ENCODE results near the gene STXBP4. TPM values are rescaled to one million over a fixed set of nuclear protein-coding genes. Genes with fewer than 3 reads are reported as not detected.

STXBP4 gene
- total RNA-seq, 1 donor from 2014 or later = 9.4 TPM

DNA sequence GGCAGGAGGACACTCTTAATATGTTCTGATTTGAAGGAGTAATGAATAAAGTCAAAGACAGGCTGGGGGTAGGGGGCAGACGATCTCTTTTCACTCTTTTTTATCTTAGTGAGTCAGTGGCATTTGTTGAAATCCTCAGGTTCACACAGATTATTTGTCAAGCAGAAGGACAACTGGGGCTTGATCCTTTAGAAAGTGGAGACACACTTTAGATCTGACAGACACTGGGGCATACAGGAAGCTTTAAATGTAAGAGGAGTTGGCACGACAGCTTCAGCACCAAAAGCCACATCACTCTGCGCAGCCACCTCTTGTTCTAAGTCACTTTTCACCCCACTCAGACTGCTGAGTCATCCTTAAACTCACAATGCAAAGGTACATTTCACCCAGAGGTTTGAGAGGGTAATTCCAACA lies 121.5 kb downstream of the STXBP4 start:
- H3K27ac ChIP-seq (ENCODE audit: low read depth, low read length) = no peak overlapping the region
- H3K27me3 ChIP-seq (ENCODE audit: control insufficient read depth in 3 of 3, insufficient read depth in 3 of 3, low read length in 3 of 3) = no peaks in the 10 kb centered on the region
- H3K9ac ChIP-seq (ENCODE audit: low read depth in 1 of 3, low read length in 3 of 3) = no peak overlapping the region
- no peaks in the 10 kb centered on the region for H3K4me1 ChIP-seq (ENCODE audit: control insufficient read depth in 3 of 3, insufficient read depth in 3 of 3, low read length in 3 of 3)
- no peak overlapping the region for H3K4me3 ChIP-seq (ENCODE audit: low read length in 3 of 3)
- H3K36me3 ChIP-seq (ENCODE audit: control insufficient read depth in 3 of 3, insufficient read depth in 3 of 3, low read length in 3 of 3) = no peaks in the 10 kb centered on the region
- H3K9me3 ChIP-seq (ENCODE audit: control insufficient read depth in 3 of 3, low read length in 3 of 3) = no peaks in the 10 kb centered on the region

DNA sequence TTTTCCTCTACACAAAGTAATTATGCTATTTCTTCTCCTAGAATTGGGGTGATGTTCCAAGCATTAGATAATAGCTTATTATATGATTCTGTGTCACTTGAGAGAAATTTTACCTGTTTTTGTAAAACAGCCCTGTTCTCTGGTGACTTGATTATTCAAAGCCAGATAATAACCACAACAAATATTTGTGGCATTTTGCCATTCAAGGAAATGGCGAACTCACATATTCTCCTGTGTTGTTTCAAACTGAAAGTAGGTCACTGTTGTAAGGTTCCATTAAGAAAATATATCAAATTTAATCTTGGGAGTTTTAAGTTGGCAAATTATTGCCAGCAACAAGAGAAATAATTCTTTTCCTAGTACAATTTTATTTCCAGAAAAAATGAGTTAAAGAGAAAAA lies 124.8 kb downstream of the STXBP4 start:
- Histone ChIP-seq H3K27ac (ENCODE audit: low read depth, low read length) (no peak overlapping the region), H3K27me3 (ENCODE audit: control insufficient read depth in 3 of 3, insufficient read depth in 3 of 3, low read length in 3 of 3) (no peaks in the 10 kb centered on the region), H3K4me1 (ENCODE audit: control insufficient read depth in 3 of 3, insufficient read depth in 3 of 3, low read length in 3 of 3) (no peaks in the 10 kb centered on the region), H3K36me3 (ENCODE audit: control insufficient read depth in 3 of 3, insufficient read depth in 3 of 3, low read length in 3 of 3) (no peaks in the 10 kb centered on the region), H3K9me3 (ENCODE audit: control insufficient read depth in 3 of 3, low read length in 3 of 3) (no peaks in the 10 kb centered on the region), H3K4me3 (ENCODE audit: low read length in 3 of 3) (no peak overlapping the region), H3K9ac (ENCODE audit: low read depth in 1 of 3, low read length in 3 of 3) (no peak overlapping the region)

DNA sequence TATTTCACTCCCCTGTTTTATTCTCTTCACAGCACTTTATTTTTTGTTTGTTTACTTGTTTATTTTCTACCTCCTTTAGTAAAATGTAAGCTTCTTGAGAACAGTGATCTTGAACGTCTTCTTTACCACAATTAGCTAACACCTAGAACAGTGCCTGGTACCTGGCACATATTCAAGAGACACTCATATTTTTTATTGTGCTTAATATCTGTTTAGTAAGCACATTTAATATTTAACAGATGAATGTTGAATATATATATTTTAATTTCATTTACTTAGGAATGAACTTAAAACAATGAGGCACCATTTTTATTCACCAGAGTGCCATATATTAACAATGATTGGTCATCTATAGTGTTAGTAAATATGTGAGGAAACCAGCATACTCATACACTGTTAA lies 130.2 kb downstream of the STXBP4 start:
- H3K36me3 ChIP-seq (ENCODE audit: control insufficient read depth in 3 of 3, insufficient read depth in 3 of 3, low read length in 3 of 3) = peaks cover 0 to 3% (median 0%) of the 10 kb centered on the region in 3 donors
- no peaks in the 10 kb centered on the region for H3K27me3 ChIP-seq (ENCODE audit: control insufficient read depth in 3 of 3, insufficient read depth in 3 of 3, low read length in 3 of 3)
- no peak overlapping the region for H3K27ac ChIP-seq (ENCODE audit: low read depth, low read length)
- no peaks in the 10 kb centered on the region for H3K4me1 ChIP-seq (ENCODE audit: control insufficient read depth in 3 of 3, insufficient read depth in 3 of 3, low read length in 3 of 3)
- H3K4me3 ChIP-seq (ENCODE audit: low read length in 3 of 3) = no peak overlapping the region
- H3K9me3 ChIP-seq (ENCODE audit: control insufficient read depth in 3 of 3, low read length in 3 of 3) = peaks cover 0 to 5% (median 0%) of the 10 kb centered on the region in 3 donors
- H3K9ac ChIP-seq (ENCODE audit: low read depth in 1 of 3, low read length in 3 of 3) = no peak overlapping the region

DNA sequence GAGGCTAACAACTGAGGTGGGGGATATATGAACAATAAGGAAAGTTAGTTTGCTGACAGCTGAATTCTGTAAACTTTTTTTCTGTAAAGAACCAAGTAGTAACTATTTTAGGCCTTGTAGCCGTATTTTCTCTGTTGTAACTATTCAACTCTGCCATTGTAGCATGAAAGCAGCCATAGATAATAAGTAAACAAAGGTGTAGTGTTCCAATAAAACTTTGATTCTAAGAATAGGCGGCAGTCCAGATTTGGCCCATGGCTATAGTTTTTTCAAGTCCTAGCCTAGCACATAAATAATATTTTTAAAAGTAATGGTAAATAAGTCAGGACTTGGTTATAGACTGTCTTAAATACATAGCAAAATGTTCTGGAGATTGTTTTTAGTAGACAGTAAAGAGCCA lies 142.0 kb downstream of the STXBP4 start:
- Histone ChIP-seq H3K9me3 (ENCODE audit: control insufficient read depth in 3 of 3, low read length in 3 of 3) (no peaks in the 10 kb centered on the region), H3K9ac (ENCODE audit: low read depth in 1 of 3, low read length in 3 of 3) (no peak overlapping the region), H3K27me3 (ENCODE audit: control insufficient read depth in 3 of 3, insufficient read depth in 3 of 3, low read length in 3 of 3) (no peaks in the 10 kb centered on the region), H3K27ac (ENCODE audit: low read depth, low read length) (no peak overlapping the region), H3K36me3 (ENCODE audit: control insufficient read depth in 3 of 3, insufficient read depth in 3 of 3, low read length in 3 of 3) (no peaks in the 10 kb centered on the region), H3K4me1 (ENCODE audit: control insufficient read depth in 3 of 3, insufficient read depth in 3 of 3, low read length in 3 of 3) (no peaks in the 10 kb centered on the region), H3K4me3 (ENCODE audit: low read length in 3 of 3) (no peak overlapping the region)

DNA sequence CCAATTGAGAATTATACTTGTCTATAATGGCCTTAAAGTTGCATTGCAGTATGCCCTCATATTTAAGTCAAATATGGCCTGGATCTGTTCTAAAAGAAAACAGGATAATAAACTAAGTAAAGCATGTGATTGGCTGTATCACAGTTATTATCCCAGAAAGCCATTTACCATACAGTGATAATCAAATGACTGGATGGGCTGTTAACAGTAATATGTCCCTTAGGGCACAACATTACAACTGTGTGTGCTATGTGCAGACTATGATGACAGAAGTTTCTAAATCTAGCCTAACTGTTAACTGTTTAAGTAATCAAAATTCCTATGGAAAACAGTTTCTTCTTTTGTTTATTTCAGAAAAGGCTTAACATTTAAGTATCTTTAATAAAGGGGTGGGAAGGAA lies 145.7 kb downstream of the STXBP4 start:
- Histone ChIP-seq H3K9me3 (ENCODE audit: control insufficient read depth in 3 of 3, low read length in 3 of 3) (no peaks in the 10 kb centered on the region), H3K36me3 (ENCODE audit: control insufficient read depth in 3 of 3, insufficient read depth in 3 of 3, low read length in 3 of 3) (no peaks in the 10 kb centered on the region), H3K9ac (ENCODE audit: low read depth in 1 of 3, low read length in 3 of 3) (no peak overlapping the region), H3K4me3 (ENCODE audit: low read length in 3 of 3) (no peak overlapping the region), H3K27ac (ENCODE audit: low read depth, low read length) (no peak overlapping the region), H3K4me1 (ENCODE audit: control insufficient read depth in 3 of 3, insufficient read depth in 3 of 3, low read length in 3 of 3) (no peaks in the 10 kb centered on the region), H3K27me3 (ENCODE audit: control insufficient read depth in 3 of 3, insufficient read depth in 3 of 3, low read length in 3 of 3) (no peaks in the 10 kb centered on the region)

DNA sequence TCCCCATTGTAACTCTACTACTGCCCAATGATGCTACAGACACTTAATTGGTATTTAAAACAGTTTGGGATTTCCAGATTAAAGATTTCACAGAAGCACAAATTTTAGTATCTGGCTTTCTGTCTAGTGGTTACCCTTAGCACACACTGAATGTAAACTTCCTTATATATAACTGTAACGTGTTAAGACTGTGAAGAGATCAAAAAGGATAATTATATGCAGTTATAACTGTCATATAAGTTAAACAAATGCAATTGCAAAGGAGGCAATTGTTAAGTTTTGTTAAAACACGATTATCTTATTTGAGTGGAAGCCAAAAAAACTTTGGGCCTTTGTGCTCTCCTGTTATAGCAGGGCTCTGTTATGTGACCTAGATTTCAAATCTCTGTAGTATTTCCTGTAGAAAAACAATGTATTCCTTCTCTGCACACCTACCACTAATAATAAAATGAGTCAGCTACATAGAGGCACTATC lies 147.9 kb downstream of the STXBP4 start:
- Histone ChIP-seq H3K4me1 (ENCODE audit: control insufficient read depth in 3 of 3, insufficient read depth in 3 of 3, low read length in 3 of 3) (no peaks in the 10 kb centered on the region), H3K27me3 (ENCODE audit: control insufficient read depth in 3 of 3, insufficient read depth in 3 of 3, low read length in 3 of 3) (no peaks in the 10 kb centered on the region), H3K9ac (ENCODE audit: low read depth in 1 of 3, low read length in 3 of 3) (no peak overlapping the region), H3K27ac (ENCODE audit: low read depth, low read length) (no peak overlapping the region), H3K36me3 (ENCODE audit: control insufficient read depth in 3 of 3, insufficient read depth in 3 of 3, low read length in 3 of 3) (no peaks in the 10 kb centered on the region), H3K9me3 (ENCODE audit: control insufficient read depth in 3 of 3, low read length in 3 of 3) (no peaks in the 10 kb centered on the region), H3K4me3 (ENCODE audit: low read length in 3 of 3) (no peak overlapping the region)

DNA sequence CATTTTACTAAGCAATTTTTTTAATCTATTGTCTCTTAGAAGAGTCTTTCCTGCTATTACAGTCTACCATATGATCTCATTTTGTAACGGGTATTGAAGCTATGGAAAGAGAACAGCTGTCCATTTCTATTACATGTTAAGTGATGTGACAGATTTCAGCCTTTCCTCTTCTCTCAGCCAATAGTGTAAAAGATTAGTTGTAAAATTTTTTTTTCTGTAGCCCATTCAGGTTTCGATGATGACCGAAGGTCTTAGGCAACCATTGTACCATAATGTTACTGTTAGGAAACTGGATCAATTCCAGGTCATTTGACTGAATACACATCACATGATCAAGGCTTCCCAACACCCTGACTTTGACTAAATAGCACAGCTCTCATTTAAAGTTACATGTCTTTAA lies 148.6 kb downstream of the STXBP4 start:
- Histone ChIP-seq H3K4me1 (ENCODE audit: control insufficient read depth in 3 of 3, insufficient read depth in 3 of 3, low read length in 3 of 3) (no peaks in the 10 kb centered on the region), H3K27ac (ENCODE audit: low read depth, low read length) (no peak overlapping the region), H3K27me3 (ENCODE audit: control insufficient read depth in 3 of 3, insufficient read depth in 3 of 3, low read length in 3 of 3) (no peaks in the 10 kb centered on the region), H3K9ac (ENCODE audit: low read depth in 1 of 3, low read length in 3 of 3) (no peak overlapping the region), H3K36me3 (ENCODE audit: control insufficient read depth in 3 of 3, insufficient read depth in 3 of 3, low read length in 3 of 3) (no peaks in the 10 kb centered on the region), H3K9me3 (ENCODE audit: control insufficient read depth in 3 of 3, low read length in 3 of 3) (no peaks in the 10 kb centered on the region), H3K4me3 (ENCODE audit: low read length in 3 of 3) (no peak overlapping the region)

DNA sequence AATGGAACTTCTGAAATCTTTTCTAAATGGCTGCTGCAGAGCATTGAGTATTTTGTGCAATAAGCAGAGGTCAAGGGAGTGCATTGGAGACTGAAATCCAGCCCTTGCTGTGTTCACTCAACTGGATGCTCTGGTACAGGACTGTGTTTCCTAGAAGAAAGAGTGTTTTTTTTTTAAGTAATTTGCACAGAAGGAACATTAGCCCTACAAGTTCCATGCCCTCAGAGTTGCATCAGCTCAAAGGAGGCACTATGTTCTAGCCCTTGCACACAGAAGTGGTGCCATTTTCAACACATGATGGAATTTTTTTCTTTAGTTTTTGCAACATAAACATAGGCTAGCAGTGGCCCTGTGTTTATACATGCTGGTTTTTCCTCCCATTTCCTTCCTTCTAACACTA lies 152.1 kb downstream of the STXBP4 start:
- Histone ChIP-seq H3K4me3 (ENCODE audit: low read length in 3 of 3) (no peak overlapping the region), H3K27me3 (ENCODE audit: control insufficient read depth in 3 of 3, insufficient read depth in 3 of 3, low read length in 3 of 3) (no peaks in the 10 kb centered on the region), H3K36me3 (ENCODE audit: control insufficient read depth in 3 of 3, insufficient read depth in 3 of 3, low read length in 3 of 3) (no peaks in the 10 kb centered on the region), H3K9me3 (ENCODE audit: control insufficient read depth in 3 of 3, low read length in 3 of 3) (no peaks in the 10 kb centered on the region), H3K4me1 (ENCODE audit: control insufficient read depth in 3 of 3, insufficient read depth in 3 of 3, low read length in 3 of 3) (no peaks in the 10 kb centered on the region), H3K9ac (ENCODE audit: low read depth in 1 of 3, low read length in 3 of 3) (no peak overlapping the region), H3K27ac (ENCODE audit: low read depth, low read length) (no peak overlapping the region)

DNA sequence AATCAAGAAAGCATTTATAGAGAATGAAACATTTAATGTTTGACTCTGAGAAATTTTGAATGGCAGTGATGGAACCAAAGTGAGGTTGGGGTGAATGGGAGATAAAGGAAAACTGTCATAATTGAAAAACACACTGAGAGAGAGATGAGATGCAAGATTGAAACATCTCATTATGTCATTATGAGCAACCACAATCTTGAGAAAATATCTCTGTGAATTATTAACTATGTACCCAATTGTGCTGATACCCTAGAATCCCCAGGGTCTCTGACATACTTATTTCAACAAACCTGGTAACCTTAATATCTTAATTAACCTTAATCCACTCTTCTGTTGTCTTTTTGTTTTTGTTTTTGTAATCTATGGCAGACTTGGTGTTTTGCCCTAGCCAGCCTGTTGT lies 152.7 kb downstream of the STXBP4 start:
- H3K9ac ChIP-seq (ENCODE audit: low read depth in 1 of 3, low read length in 3 of 3) = no peak overlapping the region
- no peaks in the 10 kb centered on the region for H3K4me1 ChIP-seq (ENCODE audit: control insufficient read depth in 3 of 3, insufficient read depth in 3 of 3, low read length in 3 of 3)
- H3K4me3 ChIP-seq (ENCODE audit: low read length in 3 of 3) = no peak overlapping the region
- H3K27ac ChIP-seq (ENCODE audit: low read depth, low read length) = no peak overlapping the region
- H3K36me3 ChIP-seq (ENCODE audit: control insufficient read depth in 3 of 3, insufficient read depth in 3 of 3, low read length in 3 of 3) = no peaks in the 10 kb centered on the region
- H3K27me3 ChIP-seq (ENCODE audit: control insufficient read depth in 3 of 3, insufficient read depth in 3 of 3, low read length in 3 of 3) = no peaks in the 10 kb centered on the region
- H3K9me3 ChIP-seq (ENCODE audit: control insufficient read depth in 3 of 3, low read length in 3 of 3) = no peaks in the 10 kb centered on the region

DNA sequence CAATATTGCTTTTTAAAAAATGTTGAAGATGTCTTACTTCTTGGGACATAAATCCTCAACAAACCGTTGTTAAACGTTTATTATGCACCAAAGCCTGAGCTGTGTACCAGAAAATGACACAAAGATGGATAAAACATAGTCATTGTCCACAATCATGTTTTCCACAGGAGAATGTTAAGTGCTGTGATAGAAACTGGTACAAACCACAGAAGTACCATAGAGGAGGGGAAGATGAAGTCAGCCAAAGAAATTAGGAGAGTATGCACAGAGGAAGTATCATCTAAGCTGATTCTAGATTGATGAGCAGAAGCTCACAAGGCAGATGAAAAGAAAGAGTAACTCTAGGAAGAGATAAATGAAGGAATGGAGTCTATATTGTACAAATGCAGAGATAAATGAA lies 153.5 kb downstream of the STXBP4 start:
- H3K27ac ChIP-seq (ENCODE audit: low read depth, low read length) = no peak overlapping the region
- no peaks in the 10 kb centered on the region for H3K4me1 ChIP-seq (ENCODE audit: control insufficient read depth in 3 of 3, insufficient read depth in 3 of 3, low read length in 3 of 3)
- H3K36me3 ChIP-seq (ENCODE audit: control insufficient read depth in 3 of 3, insufficient read depth in 3 of 3, low read length in 3 of 3) = no peaks in the 10 kb centered on the region
- H3K4me3 ChIP-seq (ENCODE audit: low read length in 3 of 3) = no peak overlapping the region
- H3K9ac ChIP-seq (ENCODE audit: low read depth in 1 of 3, low read length in 3 of 3) = no peak overlapping the region
- H3K9me3 ChIP-seq (ENCODE audit: control insufficient read depth in 3 of 3, low read length in 3 of 3) = no peaks in the 10 kb centered on the region
- no peaks in the 10 kb centered on the region for H3K27me3 ChIP-seq (ENCODE audit: control insufficient read depth in 3 of 3, insufficient read depth in 3 of 3, low read length in 3 of 3)

All from skeletal muscle tissue (tissue), 4 donors.